Natural killer cell (primary cell): ENCODE measurements around the gene CXorf66. TPM values are rescaled to one million over a fixed set of nuclear protein-coding genes. Genes with fewer than 3 reads are reported as not detected.

Experiments
- ATAC-seq, 3 donors: fragments of 150-1000 bp in 2 of 3; fragments of 200-7000 bp in 1 of 3; cut with Tn5 transposase; 1 replicate in 1 of 3; 2 replicates in 2 of 3; pipeline ENCODE4 v1.10.0; 2021; ENCODE audit warnings: mild to moderate bottlenecking in 2 of 3, moderate library complexity in 2 of 3
- DNase-seq, 2 donors: peaks; one replicate each; pipeline versions ENCODE4 v3.0.0 to v3.0.0-alpha.2; 2013 to 2021; ENCODE audit warnings: mixed read lengths in 1 of 2
- H3K27ac ChIP-seq: one replicate; pipeline ENCODE4 v1.5.1; 2013; ENCODE audit warnings: mild to moderate bottlenecking, low read length
- H3K27me3 ChIP-seq: one replicate; pipeline ENCODE4 v1.6.1; 2013; ENCODE audit warnings: low read length; ENCODE audit not compliant: control insufficient read depth, insufficient read depth
- H3K36me3 ChIP-seq: one replicate; pipeline ENCODE4 v1.6.1; 2013; ENCODE audit warnings: low read length; ENCODE audit not compliant: control insufficient read depth, insufficient read depth
- H3K4me1 ChIP-seq: one replicate; pipeline ENCODE4 v1.6.1; 2013; ENCODE audit warnings: low read length; ENCODE audit not compliant: control insufficient read depth, insufficient read depth
- H3K4me3 ChIP-seq: one replicate; pipeline ENCODE4 v1.5.1; 2013; ENCODE audit warnings: low read length
- H3K9me3 ChIP-seq: one replicate; pipeline ENCODE4 v1.6.1; 2013; ENCODE audit warnings: low read length; ENCODE audit not compliant: control insufficient read depth, insufficient read depth
- H3K27ac Mint-ChIP-seq, 2 donors: one replicate each; pipeline ENCODE4 v1.8.0; 2022; ENCODE audit warnings: mild to moderate bottlenecking in 2 of 2, mixed read lengths in 2 of 2, moderate library complexity in 1 of 2
- H3K27me3 Mint-ChIP-seq, 2 donors: one replicate each; pipeline ENCODE4 v1.8.0; 2022; ENCODE audit warnings: low read depth in 2 of 2, mixed read lengths in 2 of 2
- H3K36me3 Mint-ChIP-seq: one replicate; pipeline ENCODE4 v1.8.0; 2022; ENCODE audit warnings: mixed read lengths
- H3K4me1 Mint-ChIP-seq, 2 donors: one replicate each; pipeline ENCODE4 v1.8.0; 2022; ENCODE audit warnings: mixed read lengths in 2 of 2
- H3K4me3 Mint-ChIP-seq: one replicate; pipeline ENCODE4 v1.8.0; 2022; ENCODE audit warnings: mild to moderate bottlenecking, moderate library complexity, mixed read lengths
- H3K9me3 Mint-ChIP-seq, 2 donors: one replicate each; pipeline ENCODE4 v1.8.0; 2022; ENCODE audit warnings: mixed read lengths in 2 of 2
- WGBS: methylation state at CpG from one replicate; pipeline ENCODE4 v1.1.7; 2013; ENCODE audit warnings: missing lambda C conversion rate; ENCODE audit not compliant: insufficient coverage; 5-methylcytosine and 5-hydroxymethylcytosine counted together
- intact Hi-C: fragments of 100-400 bp; cut with micrococcal nuclease; formaldehyde crosslinking; loops from one replicate; pipeline ENCODE4 v1.14.2; 2022
- total RNA-seq, 4 donors: library from RNA; stranded (reverse); fragments of 120-200 nt in 1 of 4; gene quantifications; one replicate each; pipeline versions ENCODE4 v1.2.3 to v1.2.4, GENCODE V29; 2013 to 2022
- TF ChIP-seq, protein P1 (sequence below): fragments of 200-600 bp; IDR thresholded peaks from one replicate; pipeline ENCODE4 v1.8.0; 2022; ENCODE audit warnings: antibody characterized with exemption

CXorf66 gene
- total RNA-seq, 3 donors from 2014 or later (not counting 1 experiment from before 2014, with no cell fraction given): not detected

DNA sequence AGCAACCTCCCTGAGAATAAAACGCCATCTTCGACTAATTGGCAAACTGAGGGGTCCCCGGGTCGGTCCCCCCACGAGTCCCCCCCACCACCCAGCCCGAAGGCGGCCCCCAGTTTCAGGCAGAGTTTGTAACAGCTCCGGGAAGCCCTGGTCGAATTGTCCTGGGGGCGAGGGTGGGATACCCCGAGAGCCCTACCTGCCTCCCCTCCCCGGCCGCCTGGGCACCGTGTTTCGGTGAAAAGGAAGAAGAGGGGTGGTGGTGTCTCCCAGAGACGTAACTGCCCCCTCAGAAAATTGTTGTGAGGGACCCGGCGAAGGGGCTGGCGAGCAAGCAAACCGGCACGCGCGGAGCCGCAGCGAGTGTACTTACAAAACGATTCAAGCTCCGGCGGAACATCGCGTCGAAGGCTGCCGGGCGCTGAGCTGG lies 33.7 kb downstream of the CXorf66 start:
- Histone ChIP-seq H3K36me3 (no peaks in the 10 kb centered on the region), H3K9me3 (no peaks in the 10 kb centered on the region), H3K4me1 (peaks cover 11% of the 10 kb centered on the region), H3K27me3 (no peaks in the 10 kb centered on the region), H3K27ac (peak overlapping the region; percentile 66), H3K4me3 (peak overlapping the region; percentile 76)
- H3K4me1 Mint-ChIP-seq: peaks cover 8 to 13% of the 10 kb centered on the region in 2 donors
- H3K27me3 Mint-ChIP-seq: peaks cover 0 to 10% of the 10 kb centered on the region in 2 donors
- under 1% methylated on average over 31 of the region's 33 CpGs for WGBS
- peak overlapping the region; percentile 75 to 94 for H3K27ac Mint-ChIP-seq
- H3K9me3 Mint-ChIP-seq: no peaks in the 10 kb centered on the region
- peak overlapping the region; percentile 85 for H3K4me3 Mint-ChIP-seq
- DNase-seq (no peak), ATAC-seq (no peak)
- TF ChIP-seq, protein P1, sequence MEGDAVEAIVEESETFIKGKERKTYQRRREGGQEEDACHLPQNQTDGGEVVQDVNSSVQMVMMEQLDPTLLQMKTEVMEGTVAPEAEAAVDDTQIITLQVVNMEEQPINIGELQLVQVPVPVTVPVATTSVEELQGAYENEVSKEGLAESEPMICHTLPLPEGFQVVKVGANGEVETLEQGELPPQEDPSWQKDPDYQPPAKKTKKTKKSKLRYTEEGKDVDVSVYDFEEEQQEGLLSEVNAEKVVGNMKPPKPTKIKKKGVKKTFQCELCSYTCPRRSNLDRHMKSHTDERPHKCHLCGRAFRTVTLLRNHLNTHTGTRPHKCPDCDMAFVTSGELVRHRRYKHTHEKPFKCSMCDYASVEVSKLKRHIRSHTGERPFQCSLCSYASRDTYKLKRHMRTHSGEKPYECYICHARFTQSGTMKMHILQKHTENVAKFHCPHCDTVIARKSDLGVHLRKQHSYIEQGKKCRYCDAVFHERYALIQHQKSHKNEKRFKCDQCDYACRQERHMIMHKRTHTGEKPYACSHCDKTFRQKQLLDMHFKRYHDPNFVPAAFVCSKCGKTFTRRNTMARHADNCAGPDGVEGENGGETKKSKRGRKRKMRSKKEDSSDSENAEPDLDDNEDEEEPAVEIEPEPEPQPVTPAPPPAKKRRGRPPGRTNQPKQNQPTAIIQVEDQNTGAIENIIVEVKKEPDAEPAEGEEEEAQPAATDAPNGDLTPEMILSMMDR: no peak
- no peaks in the 10 kb centered on the region for H3K36me3 Mint-ChIP-seq
- intact Hi-C loops: no loop called here

DNA sequence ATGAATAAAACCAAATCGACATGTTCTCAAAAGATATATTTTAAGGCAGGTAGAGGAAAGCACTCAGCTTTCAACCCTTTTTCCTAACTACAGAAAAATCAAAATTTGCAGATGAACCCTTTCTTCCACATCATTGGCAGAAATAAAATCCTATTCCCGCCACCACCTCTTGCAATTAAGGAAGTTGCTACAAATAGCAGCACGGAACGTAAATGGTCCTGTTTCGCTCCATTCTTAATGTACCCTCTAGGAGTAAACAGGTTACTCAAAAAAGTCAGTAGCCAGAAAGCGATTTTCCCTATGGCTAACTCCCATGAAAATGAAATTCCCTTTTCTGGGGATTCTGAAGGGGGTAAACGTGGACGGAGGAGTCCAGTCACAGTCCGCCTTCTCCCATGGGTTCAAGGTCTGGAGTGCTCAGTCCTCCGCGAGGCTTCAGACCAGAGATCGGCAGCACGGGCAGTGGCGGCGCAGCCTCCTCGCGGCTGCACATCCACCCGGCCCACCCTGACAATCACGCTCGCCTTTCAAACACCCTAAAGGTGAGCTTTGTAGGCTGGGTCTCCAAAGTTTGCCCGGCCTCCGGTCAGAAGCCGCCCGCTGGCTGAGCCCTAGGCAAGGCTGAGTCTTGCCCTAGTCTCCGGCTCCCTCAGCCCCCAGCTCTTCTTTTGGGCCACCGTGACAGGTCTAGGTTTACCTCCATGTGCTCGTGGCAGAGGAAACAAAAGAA lies 34.2 kb downstream of the CXorf66 start:
- WGBS: under 1% methylated on average over 25 of the region's 27 CpGs

DNA sequence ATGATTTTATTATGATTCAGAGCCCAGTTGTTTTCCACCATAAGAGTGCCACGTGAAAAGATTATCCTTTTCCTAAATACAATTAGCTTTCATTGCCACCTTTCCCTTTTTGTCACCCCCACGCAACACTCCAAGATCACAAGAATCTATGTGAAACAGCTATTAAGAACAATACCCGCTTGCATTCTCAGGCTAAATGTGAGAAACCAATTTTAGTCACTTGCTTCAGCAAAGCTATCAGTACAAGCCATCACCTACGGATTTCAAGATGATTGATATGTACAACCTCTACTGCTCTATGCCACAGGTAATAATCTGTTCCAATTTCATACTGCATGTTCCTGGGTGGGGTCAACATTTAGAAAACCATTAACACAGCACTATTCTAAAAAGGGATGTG lies 34.9 kb downstream of the CXorf66 start:
- H3K4me3 Mint-ChIP-seq: peak overlapping the region; percentile 85
- Histone ChIP-seq H3K27ac (no peak overlapping the region), H3K4me3 (no peak overlapping the region), H3K27me3 (no peaks in the 10 kb centered on the region), H3K36me3 (no peaks in the 10 kb centered on the region), H3K9me3 (no peaks in the 10 kb centered on the region), H3K4me1 (peaks cover 11% of the 10 kb centered on the region)
- intact Hi-C loops: no loop called here
- H3K4me1 Mint-ChIP-seq: peaks cover 8 to 19% of the 10 kb centered on the region in 2 donors
- no peaks in the 10 kb centered on the region for H3K9me3 Mint-ChIP-seq
- DNase-seq (no peak), ATAC-seq (no peak)
- peak overlapping the region in 1 of 2 donors; percentile 94 for H3K27ac Mint-ChIP-seq
- TF ChIP-seq, protein P1: no peak
- WGBS: 37% methylated on average over 4 of the region's 4 CpGs
- peaks cover 0 to 10% of the 10 kb centered on the region in 2 donors for H3K27me3 Mint-ChIP-seq
- H3K36me3 Mint-ChIP-seq: no peaks in the 10 kb centered on the region

More for the DNA sequence above, 34.2 kb downstream of the CXorf66 start:
- H3K36me3 ChIP-seq: no peaks in the 10 kb centered on the region
- Mint-ChIP-seq H3K4me1 (peaks cover 8 to 13% of the 10 kb centered on the region in 2 donors), H3K27me3 (peaks cover 0 to 10% of the 10 kb centered on the region in 2 donors), H3K4me3 (peak overlapping the region; percentile 85), H3K27ac (peak overlapping the region; percentile 75 to 94), H3K36me3 (no peaks in the 10 kb centered on the region), H3K9me3 (no peaks in the 10 kb centered on the region)
- peaks cover 11% of the 10 kb centered on the region for H3K4me1 ChIP-seq
- no peak overlapping the region for H3K27ac ChIP-seq
- no peaks in the 10 kb centered on the region for H3K9me3 ChIP-seq
- DNase-seq: peak; percentile 14 to 29
- no peaks in the 10 kb centered on the region for H3K27me3 ChIP-seq
- intact Hi-C loops: no loop called here
- no peak for ATAC-seq
- TF ChIP-seq, protein P1: no peak
- H3K4me3 ChIP-seq: peak overlapping the region; percentile 76
